ENCODE results near the gene ARHGAP33. TPM values are rescaled to one million over a fixed set of nuclear protein-coding genes. Genes with fewer than 3 reads are reported as not detected.
"Not testable (repeated sequence)": the region's sequence is repeated elsewhere in the genome, so short reads cannot be mapped to it uniquely, and the experiment has no call there.

The ARHGAP33 gene
- polyA plus RNA-seq, 3 donors = 26.4 to 38.7 (median 32.1) TPM

- DNase-seq = no peak
These were observed 16.9 kb downstream of the ARHGAP33 start for GRCh38 chr19:35792312-35792711.

GRCh38 chr19:35792888-35793287 is 17.5 kb downstream of the ARHGAP33 start:
- no peak for DNase-seq

- DNase-seq = no peak
These were observed 18.2 kb downstream of the ARHGAP33 start for GRCh38 chr19:35793381-35794165.

- not testable (repeated sequence) for DNase-seq
These were observed 20.2 kb downstream of the ARHGAP33 start for GRCh38 chr19:35795564-35795963.

- no peak for DNase-seq
These were observed 21.5 kb downstream of the ARHGAP33 start for GRCh38 chr19:35796645-35797542.

- DNase-seq = no peak
These were observed 22.3 kb downstream of the ARHGAP33 start for GRCh38 chr19:35797663-35798062.

- DNase-seq = no peak
These were observed 26.5 kb downstream of the ARHGAP33 start for GRCh38 chr19:35801828-35802227.

- DNase-seq = no peak
These were observed 30.2 kb downstream of the ARHGAP33 start for GRCh38 chr19:35805526-35806102.

- no peak for DNase-seq
These were observed 31.2 kb downstream of the ARHGAP33 start for GRCh38 chr19:35806597-35806996.

GRCh38 chr19:35807633-35808032 is 32.3 kb downstream of the ARHGAP33 start:
- DNase-seq = no peak

GRCh38 chr19:35811317-35812219 is 36.2 kb downstream of the ARHGAP33 start:
- DNase-seq = no peak

GRCh38 chr19:35812220-35813042 is 37.1 kb downstream of the ARHGAP33 start, which contains the start of gene PRODH2:
PRODH2 (minus strand) TSS chr19:35812845; CDS start chr19:35812805, 40 bp downstream.
- DNase-seq = no peak

- DNase-seq = no peak
These were observed 37.9 kb downstream of the ARHGAP33 start for GRCh38 chr19:35813043-35813890.

GRCh38 chr19:35816262-35816661 is 40.9 kb downstream of the ARHGAP33 start:
- DNase-seq = no peak

- no peak for DNase-seq
These were observed 41.5 kb downstream of the ARHGAP33 start for GRCh38 chr19:35816846-35817245.

GRCh38 chr19:35818445-35818844 is 43.1 kb downstream of the ARHGAP33 start:
- DNase-seq = no peak

GRCh38 chr19:35822579-35822978 is 47.2 kb downstream of the ARHGAP33 start:
- no peak for DNase-seq

- DNase-seq = no peak
These were observed 48.8 kb downstream of the ARHGAP33 start for GRCh38 chr19:35824150-35824549.

- peak; percentile 87 for DNase-seq
These were observed 53.4 kb downstream of the ARHGAP33 start for GRCh38 chr19:35828692-35829301.
